Measurements from ENCODE around the gene POU6F2.

Gene POU6F2

GRCh38 chr7:39312254-39312989 is 334.7 kb downstream of the POU6F2 start:
- intact Hi-C loops (cut with DNase I; ENCODE audit: low total_unique reads), result no loop called here

GRCh38 chr7:39313376-39313775 is 335.7 kb downstream of the POU6F2 start:
- Histone ChIP-seq H3K36me3 (no peaks in the 10 kb centered on the region), H3K27me3 (no peaks in the 10 kb centered on the region), H3K27ac (no peak overlapping the region), H3K4me1 (peaks cover 0 to 26% (median 9%) of the 10 kb centered on the region in 4 donors), H3K9me3 (no peaks in the 10 kb centered on the region), H3K4me3 (no peak overlapping the region)
- intact Hi-C loops (cut with DNase I; ENCODE audit: low total_unique reads), result no loop called here
- no peak for TF ChIP-seq CTCF (IDR thresholded peaks at IDR 0.05)
- DNase-seq, result no peak

More at GRCh38 chr7:39312254-39312989, 334.7 kb downstream of the POU6F2 start:
- Histone ChIP-seq H3K4me1 (peaks cover 0 to 26% (median 9%) of the 10 kb centered on the region in 4 donors), H3K9me3 (no peaks in the 10 kb centered on the region), H3K4me3 (no peak overlapping the region), H3K36me3 (no peaks in the 10 kb centered on the region), H3K27me3 (no peaks in the 10 kb centered on the region), H3K27ac (no peak overlapping the region)
- DNase-seq, result no peak
- TF ChIP-seq CTCF (IDR thresholded peaks at IDR 0.05), result no peak

GRCh38 chr7:39313974-39314373 is 336.3 kb downstream of the POU6F2 start:
- H3K36me3 ChIP-seq, result no peaks in the 10 kb centered on the region
- no peak for TF ChIP-seq CTCF (IDR thresholded peaks at IDR 0.05)
- no peak overlapping the region for H3K4me3 ChIP-seq
- H3K27me3 ChIP-seq, result no peaks in the 10 kb centered on the region
- H3K9me3 ChIP-seq, result no peaks in the 10 kb centered on the region
- intact Hi-C loops (cut with DNase I; ENCODE audit: low total_unique reads), result no loop called here
- H3K4me1 ChIP-seq, result peaks cover 0 to 26% (median 9%) of the 10 kb centered on the region in 4 donors
- DNase-seq, result no peak
- no peak overlapping the region for H3K27ac ChIP-seq

- Histone ChIP-seq H3K36me3 (no peaks in the 10 kb centered on the region), H3K27ac (no peak overlapping the region)
- intact Hi-C loops (cut with DNase I; ENCODE audit: low total_unique reads), result no loop called here
Measured at GRCh38 chr7:39317107-39317506, 339.4 kb downstream of the POU6F2 start.

GRCh38 chr7:39317896-39318295 is 340.2 kb downstream of the POU6F2 start:
- TF ChIP-seq CTCF (IDR thresholded peaks at IDR 0.05), result no peak
- DNase-seq, result no peak
- intact Hi-C loops (cut with DNase I; ENCODE audit: low total_unique reads), result no loop called here
- Histone ChIP-seq H3K27me3 (no peaks in the 10 kb centered on the region), H3K4me1 (peaks cover 0 to 33% (median 9%) of the 10 kb centered on the region in 4 donors), H3K27ac (no peak overlapping the region), H3K36me3 (no peaks in the 10 kb centered on the region), H3K9me3 (no peaks in the 10 kb centered on the region), H3K4me3 (no peak overlapping the region)

More at GRCh38 chr7:39317107-39317506, 339.4 kb downstream of the POU6F2 start:
- H3K4me3 ChIP-seq, result no peak overlapping the region
- no peaks in the 10 kb centered on the region for H3K27me3 ChIP-seq
- no peak for TF ChIP-seq CTCF (IDR thresholded peaks at IDR 0.05)
- H3K4me1 ChIP-seq, result peaks cover 0 to 30% (median 9%) of the 10 kb centered on the region in 4 donors
- no peak for DNase-seq
- H3K9me3 ChIP-seq, result no peaks in the 10 kb centered on the region
